ENCODE results near the gene ZC3HAV1.
"Not testable (repeated sequence)": the region's sequence is repeated elsewhere in the genome, so short reads cannot be mapped to it uniquely, and the experiment has no call there.

- not testable (repeated sequence) for TF ChIP-seq POLR2AphosphoS5 (IDR thresholded peaks at IDR 0.05; ENCODE audit: borderline replicate concordance, low read depth, low read length); EZH2 (IDR thresholded peaks at IDR 0.05); FOXP2 (optimal IDR thresholded peaks at IDR 0.05; ENCODE audit: control extremely low read depth, extremely low read length, insufficient read depth)
These were observed 54.9 kb downstream of the ZC3HAV1 start for GRCh38 chr7:139054656-139055055.
